ENCODE data around the gene COL5A1. TPM values are rescaled to one million over a fixed set of nuclear protein-coding genes. Genes with fewer than 3 reads are reported as not detected.

The COL5A1 gene
- total RNA-seq, 1 donor: 801 TPM

DNA sequence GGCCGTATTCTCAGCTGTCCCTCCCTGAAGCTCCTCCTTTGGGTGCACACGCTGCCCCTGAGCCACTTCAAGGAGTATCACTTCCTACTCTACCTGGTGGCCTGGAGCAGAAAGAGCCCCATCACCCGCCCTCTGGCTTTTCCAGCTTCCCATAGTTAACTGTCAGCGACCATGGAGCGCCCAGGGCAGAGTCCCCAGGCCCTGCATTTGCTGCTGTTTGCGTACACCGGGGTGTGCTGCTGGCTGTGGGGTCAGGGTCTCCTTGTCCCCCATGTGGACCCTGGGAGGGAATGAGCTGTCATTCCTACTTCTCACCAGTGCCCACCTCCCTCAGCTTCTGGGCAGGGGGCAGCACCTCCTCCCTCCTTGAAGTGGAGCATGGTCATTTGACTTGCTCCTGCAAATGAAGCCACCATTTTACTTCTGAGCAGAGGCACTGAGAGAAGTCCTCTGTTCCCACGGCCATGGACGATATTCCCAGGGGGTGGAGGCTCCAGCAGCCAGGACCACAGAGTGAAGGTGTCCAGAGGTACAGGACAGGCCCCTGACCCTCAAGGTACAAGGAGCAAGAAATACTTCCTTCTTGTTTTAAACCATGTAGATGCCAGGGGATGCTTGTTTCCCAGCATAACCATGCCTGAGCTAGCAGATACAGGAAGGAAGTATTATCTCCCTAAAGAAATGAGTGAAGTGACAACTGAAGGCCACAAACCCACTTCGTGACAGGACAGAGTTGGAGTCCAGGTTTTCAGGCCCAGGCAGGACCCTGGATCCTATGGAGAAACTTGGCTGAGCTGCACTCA is 40.6 kb upstream of the COL5A1 start:
- no peaks in the 10 kb centered on the region for H4K20me1 ChIP-seq (ENCODE audit: insufficient read depth, low read length)
- no peaks in the 10 kb centered on the region for H3K36me3 ChIP-seq (ENCODE audit: insufficient read depth, low read length)
- DNase-seq (ENCODE audit: insufficient read length, low spot score, missing footprints): no peak
- no peak overlapping the region for H2AFZ ChIP-seq (ENCODE audit: low read length)
- H3K4me1 ChIP-seq (ENCODE audit: insufficient read depth, low read length): peaks cover 15% of the 10 kb centered on the region
- TF ChIP-seq, protein P1, sequence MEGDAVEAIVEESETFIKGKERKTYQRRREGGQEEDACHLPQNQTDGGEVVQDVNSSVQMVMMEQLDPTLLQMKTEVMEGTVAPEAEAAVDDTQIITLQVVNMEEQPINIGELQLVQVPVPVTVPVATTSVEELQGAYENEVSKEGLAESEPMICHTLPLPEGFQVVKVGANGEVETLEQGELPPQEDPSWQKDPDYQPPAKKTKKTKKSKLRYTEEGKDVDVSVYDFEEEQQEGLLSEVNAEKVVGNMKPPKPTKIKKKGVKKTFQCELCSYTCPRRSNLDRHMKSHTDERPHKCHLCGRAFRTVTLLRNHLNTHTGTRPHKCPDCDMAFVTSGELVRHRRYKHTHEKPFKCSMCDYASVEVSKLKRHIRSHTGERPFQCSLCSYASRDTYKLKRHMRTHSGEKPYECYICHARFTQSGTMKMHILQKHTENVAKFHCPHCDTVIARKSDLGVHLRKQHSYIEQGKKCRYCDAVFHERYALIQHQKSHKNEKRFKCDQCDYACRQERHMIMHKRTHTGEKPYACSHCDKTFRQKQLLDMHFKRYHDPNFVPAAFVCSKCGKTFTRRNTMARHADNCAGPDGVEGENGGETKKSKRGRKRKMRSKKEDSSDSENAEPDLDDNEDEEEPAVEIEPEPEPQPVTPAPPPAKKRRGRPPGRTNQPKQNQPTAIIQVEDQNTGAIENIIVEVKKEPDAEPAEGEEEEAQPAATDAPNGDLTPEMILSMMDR (IDR thresholded peaks at IDR 0.05; ENCODE audit: extremely low read depth, low read depth, low read length): no peak
- H3K27me3 ChIP-seq (ENCODE audit: insufficient read depth, low read length): no peaks in the 10 kb centered on the region
- H3K27ac ChIP-seq (ENCODE audit: low read depth, low read length): no peak overlapping the region
- H3K9me3 ChIP-seq (ENCODE audit: low read depth, low read length): peaks cover 3% of the 10 kb centered on the region
- H3K4me3 ChIP-seq (ENCODE audit: insufficient read depth, low read length): no peak overlapping the region
- no peaks in the 10 kb centered on the region for H3K79me2 ChIP-seq (ENCODE audit: insufficient read depth, low read length)
- H3K4me2 ChIP-seq (ENCODE audit: insufficient read depth, low read length): no peak overlapping the region

DNA sequence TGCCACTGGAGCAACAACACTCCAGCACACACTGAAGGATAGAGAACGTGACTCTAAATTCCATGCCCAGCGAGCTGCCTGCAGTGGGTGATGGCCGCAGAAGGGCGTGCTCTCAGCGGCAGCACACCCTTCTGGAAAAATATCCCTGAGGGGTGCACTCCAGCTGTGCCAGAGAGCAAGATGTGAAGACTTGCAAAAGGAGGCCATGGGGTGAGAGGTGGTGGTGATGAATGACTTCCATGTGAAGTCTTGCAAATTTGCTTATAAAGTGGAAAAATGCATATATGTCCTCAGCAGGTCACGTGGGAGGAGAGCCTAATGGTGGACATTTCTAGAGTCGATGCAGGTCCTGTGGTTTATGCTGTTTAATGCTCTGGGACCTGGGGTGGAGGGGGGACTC is 39.8 kb upstream of the COL5A1 start:
- H2AFZ ChIP-seq (ENCODE audit: low read length): no peak overlapping the region
- DNase-seq (ENCODE audit: insufficient read length, low spot score, missing footprints): peak; percentile 68
- H3K79me2 ChIP-seq (ENCODE audit: insufficient read depth, low read length): no peaks in the 10 kb centered on the region
- H3K36me3 ChIP-seq (ENCODE audit: insufficient read depth, low read length): no peaks in the 10 kb centered on the region
- TF ChIP-seq, protein P1 (IDR thresholded peaks at IDR 0.05; ENCODE audit: extremely low read depth, low read depth, low read length): no peak
- H3K27ac ChIP-seq (ENCODE audit: low read depth, low read length): peak overlapping the region; percentile 94
- H3K4me1 ChIP-seq (ENCODE audit: insufficient read depth, low read length): peaks cover 15% of the 10 kb centered on the region
- H3K27me3 ChIP-seq (ENCODE audit: insufficient read depth, low read length): no peaks in the 10 kb centered on the region
- peak overlapping the region; percentile 64 for H3K4me2 ChIP-seq (ENCODE audit: insufficient read depth, low read length)
- H3K4me3 ChIP-seq (ENCODE audit: insufficient read depth, low read length): no peak overlapping the region
- no peaks in the 10 kb centered on the region for H4K20me1 ChIP-seq (ENCODE audit: insufficient read depth, low read length)
- peaks cover 3% of the 10 kb centered on the region for H3K9me3 ChIP-seq (ENCODE audit: low read depth, low read length)

DNA sequence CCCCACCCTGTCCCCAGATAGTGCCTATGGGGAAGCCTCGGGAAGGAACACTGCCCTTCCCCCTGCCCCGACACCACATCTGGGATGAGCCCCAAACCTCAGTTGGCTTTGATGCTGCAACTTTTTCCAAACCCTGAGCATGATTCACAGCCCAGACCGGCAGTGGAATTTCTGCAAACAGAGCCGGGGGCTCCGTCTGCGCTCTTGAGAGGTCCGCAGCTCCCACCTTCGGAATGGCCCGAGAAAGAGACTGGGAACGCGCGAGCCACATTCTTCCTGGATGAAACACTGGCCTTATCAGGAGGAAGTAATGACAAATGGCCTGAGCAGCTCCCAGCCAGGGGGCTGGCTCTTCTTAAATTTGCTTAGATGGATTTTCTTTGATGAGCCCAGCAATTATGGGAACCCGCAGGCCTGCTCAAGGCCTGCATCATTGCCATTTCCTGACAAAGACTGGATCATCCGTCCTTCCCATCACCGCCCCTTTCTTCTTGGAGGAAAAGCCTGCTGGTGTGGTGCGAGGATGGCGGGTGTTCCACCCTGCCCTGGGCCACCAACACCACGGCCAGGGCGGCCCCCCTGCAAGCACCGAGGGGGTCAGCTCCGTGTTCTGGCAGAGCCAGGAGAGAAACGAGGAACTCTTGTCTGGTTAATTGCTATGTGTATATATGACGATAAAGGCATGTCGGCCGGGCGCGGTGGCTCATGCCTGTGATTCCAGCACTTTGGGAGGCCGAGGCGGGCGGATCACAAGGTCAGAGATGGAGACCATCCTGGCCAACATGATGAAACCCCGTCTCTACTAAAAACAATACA is 38.8 kb upstream of the COL5A1 start:
- peak overlapping the region; percentile 42 for H3K4me3 ChIP-seq (ENCODE audit: insufficient read depth, low read length)
- H3K27me3 ChIP-seq (ENCODE audit: insufficient read depth, low read length): no peaks in the 10 kb centered on the region
- TF ChIP-seq, protein P1 (IDR thresholded peaks at IDR 0.05; ENCODE audit: extremely low read depth, low read depth, low read length): no peak
- H3K4me1 ChIP-seq (ENCODE audit: insufficient read depth, low read length): peaks cover 15% of the 10 kb centered on the region
- no peaks in the 10 kb centered on the region for H3K36me3 ChIP-seq (ENCODE audit: insufficient read depth, low read length)
- no peaks in the 10 kb centered on the region for H4K20me1 ChIP-seq (ENCODE audit: insufficient read depth, low read length)
- no peaks in the 10 kb centered on the region for H3K79me2 ChIP-seq (ENCODE audit: insufficient read depth, low read length)
- peak; percentile 97 for DNase-seq (ENCODE audit: insufficient read length, low spot score, missing footprints)
- H3K27ac ChIP-seq (ENCODE audit: low read depth, low read length): peak overlapping the region; percentile 94
- peaks cover 3% of the 10 kb centered on the region for H3K9me3 ChIP-seq (ENCODE audit: low read depth, low read length)
- peak overlapping the region; percentile 60 for H2AFZ ChIP-seq (ENCODE audit: low read length)
- peak overlapping the region; percentile 64 for H3K4me2 ChIP-seq (ENCODE audit: insufficient read depth, low read length)

DNA sequence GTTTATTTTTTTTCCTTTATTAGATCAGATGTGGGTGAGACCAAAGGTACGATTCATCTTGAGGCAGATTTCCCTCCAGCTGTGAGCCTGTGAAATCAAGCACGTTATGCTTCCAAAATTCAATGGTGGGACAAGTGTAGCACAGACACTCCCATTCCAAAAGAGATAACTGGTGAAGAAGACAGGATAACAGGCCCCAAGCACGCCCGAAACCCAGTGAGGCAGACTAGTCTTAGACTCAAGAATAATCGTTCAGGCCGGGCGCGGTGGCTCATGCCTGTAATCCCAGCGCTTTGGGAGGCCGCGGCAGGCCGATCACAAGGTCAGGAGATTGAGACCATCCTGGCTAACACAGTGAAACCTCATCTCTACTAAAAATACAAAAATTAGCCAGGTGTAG is 36.8 kb upstream of the COL5A1 start:
- Histone ChIP-seq H3K4me3 (ENCODE audit: insufficient read depth, low read length) (no peak overlapping the region), H4K20me1 (ENCODE audit: insufficient read depth, low read length) (no peaks in the 10 kb centered on the region), H3K36me3 (ENCODE audit: insufficient read depth, low read length) (no peaks in the 10 kb centered on the region), H2AFZ (ENCODE audit: low read length) (no peak overlapping the region), H3K27ac (ENCODE audit: low read depth, low read length) (no peak overlapping the region), H3K9me3 (ENCODE audit: low read depth, low read length) (peaks cover 3% of the 10 kb centered on the region), H3K4me1 (ENCODE audit: insufficient read depth, low read length) (peaks cover 21% of the 10 kb centered on the region), H3K4me2 (ENCODE audit: insufficient read depth, low read length) (no peak overlapping the region), H3K79me2 (ENCODE audit: insufficient read depth, low read length) (no peaks in the 10 kb centered on the region), H3K27me3 (ENCODE audit: insufficient read depth, low read length) (no peaks in the 10 kb centered on the region)
- TF ChIP-seq, protein P1 (IDR thresholded peaks at IDR 0.05; ENCODE audit: extremely low read depth, low read depth, low read length): no peak
- no peak for DNase-seq (ENCODE audit: insufficient read length, low spot score, missing footprints)

Measured in osteoblast (primary cell).